GM12891 (cell line): ENCODE results near the gene MIPEP.

Experiments
- DNase-seq: peaks from one replicate; pipeline ENCODE4 v3.0.0; 2011; ENCODE audit warnings: low spot score; ENCODE audit not compliant: insufficient read length
- FAIRE-seq: peaks from 2 replicates; lab custom pipeline; 2011; peaks lifted over from hg19 to GRCh38; lab: Jason Lieb, UNC
- PAX5 ChIP-seq: IDR thresholded peaks from 2 replicates; pipeline ENCODE4 v1.6.1; 2011; ENCODE audit warnings: low read length, moderate library complexity, mild to moderate bottlenecking; ENCODE audit not compliant: insufficient read depth, severe bottlenecking
- POLR2A ChIP-seq: IDR thresholded peaks from 2 replicates; pipeline ENCODE4 v1.6.1; 2011; ENCODE audit warnings: low read depth, low read length, control low read depth
- POLR2AphosphoS5 ChIP-seq: IDR thresholded peaks from 2 replicates; pipeline ENCODE4 v1.6.1; 2011; ENCODE audit warnings: low read depth, low read length, control low read depth
- POU2F2 ChIP-seq: IDR thresholded peaks from 2 replicates; pipeline ENCODE4 v1.6.1; 2011; ENCODE audit warnings: low read depth, mild to moderate bottlenecking, control low read depth, low read length, moderate library complexity
- SPI1 ChIP-seq: IDR thresholded peaks from 2 replicates; pipeline ENCODE4 v1.6.1; 2011; ENCODE audit warnings: low read depth, low read length, control low read depth
- TAF1 ChIP-seq: IDR thresholded peaks from 2 replicates; pipeline ENCODE4 v1.6.1; 2011; ENCODE audit warnings: low read depth, low read length, control low read depth

The MIPEP gene

GRCh38 chr13:23688336-23688735 lies 200.9 kb downstream of the MIPEP start:
- FAIRE-seq (no peak), DNase-seq (no peak)
- TF ChIP-seq POLR2AphosphoS5 (no peak), POU2F2 (no peak), POLR2A (no peak), TAF1 (no peak), SPI1 (no peak), PAX5 (no peak)

- FAIRE-seq (no peak), DNase-seq (no peak)
Observed at GRCh38 chr13:23687614-23688013, 201.6 kb downstream of the MIPEP start.

GRCh38 chr13:23686948-23687347 lies 202.3 kb downstream of the MIPEP start:
- DNase-seq (no peak), FAIRE-seq (no peak)
- TF ChIP-seq POLR2AphosphoS5 (no peak), POU2F2 (no peak), TAF1 (no peak), PAX5 (no peak)

More at GRCh38 chr13:23687614-23688013, 201.6 kb downstream of the MIPEP start:
- TF ChIP-seq SPI1: no peak

- TF ChIP-seq POU2F2 (no peak), PAX5 (no peak), POLR2AphosphoS5 (no peak), SPI1 (no peak), POLR2A (no peak), TAF1 (no peak)
- DNase-seq (no peak), FAIRE-seq (no peak)
Observed at GRCh38 chr13:23685416-23685815, 203.8 kb downstream of the MIPEP start.

- DNase-seq (no peak), FAIRE-seq (no peak)
- TF ChIP-seq POLR2A (no peak), SPI1 (no peak), POLR2AphosphoS5 (no peak), TAF1 (no peak), POU2F2 (no peak), PAX5 (no peak)
Observed at GRCh38 chr13:23684647-23685046, 204.6 kb downstream of the MIPEP start.

- no peak for DNase-seq
- TF ChIP-seq SPI1: no peak
- no peak for TF ChIP-seq TAF1
- no peak for TF ChIP-seq POLR2AphosphoS5
- no peak for TF ChIP-seq POU2F2
- no peak for FAIRE-seq
Observed at GRCh38 chr13:23683084-23683483, 206.1 kb downstream of the MIPEP start.

- TF ChIP-seq POLR2A (no peak), SPI1 (no peak), POU2F2 (no peak)
- DNase-seq: no peak
Observed at GRCh38 chr13:23680845-23681669, 208.1 kb downstream of the MIPEP start.

More at GRCh38 chr13:23680845-23681669, 208.1 kb downstream of the MIPEP start:
- no peak for FAIRE-seq
